ENCODE data around the gene C6orf58.

- no peak for TF ChIP-seq POLR2AphosphoS5 (IDR thresholded peaks at IDR 0.05; ENCODE audit: low read depth, low read length)
- TF ChIP-seq SIN3A (IDR thresholded peaks at IDR 0.05; ENCODE audit: borderline replicate concordance, insufficient read depth, low read length) = no peak
Observed at GRCh38 chr6:127533736-127534135, 43.2 kb upstream of the C6orf58 start.

Data from PFSK-1 (cell line).